Astrocyte (in vitro differentiated cells and primary cell): ENCODE data around the gene MRPL36.

Experiments used
- EZH2 ChIP-seq: IDR thresholded peaks from 2 replicates; pipeline ENCODE4 v1.6.1; 2012; ENCODE audit warnings: mild to moderate bottlenecking, low read length, inconsistent platforms; ENCODE audit not compliant: insufficient read depth
- TF ChIP-seq, protein P1 (sequence below): IDR thresholded peaks from 2 replicates; pipeline ENCODE4 v1.5.1; 2011; ENCODE audit warnings: low read depth, mild to moderate bottlenecking, inconsistent platforms, low read length, moderate library complexity; ENCODE audit not compliant: insufficient read depth

DNA sequence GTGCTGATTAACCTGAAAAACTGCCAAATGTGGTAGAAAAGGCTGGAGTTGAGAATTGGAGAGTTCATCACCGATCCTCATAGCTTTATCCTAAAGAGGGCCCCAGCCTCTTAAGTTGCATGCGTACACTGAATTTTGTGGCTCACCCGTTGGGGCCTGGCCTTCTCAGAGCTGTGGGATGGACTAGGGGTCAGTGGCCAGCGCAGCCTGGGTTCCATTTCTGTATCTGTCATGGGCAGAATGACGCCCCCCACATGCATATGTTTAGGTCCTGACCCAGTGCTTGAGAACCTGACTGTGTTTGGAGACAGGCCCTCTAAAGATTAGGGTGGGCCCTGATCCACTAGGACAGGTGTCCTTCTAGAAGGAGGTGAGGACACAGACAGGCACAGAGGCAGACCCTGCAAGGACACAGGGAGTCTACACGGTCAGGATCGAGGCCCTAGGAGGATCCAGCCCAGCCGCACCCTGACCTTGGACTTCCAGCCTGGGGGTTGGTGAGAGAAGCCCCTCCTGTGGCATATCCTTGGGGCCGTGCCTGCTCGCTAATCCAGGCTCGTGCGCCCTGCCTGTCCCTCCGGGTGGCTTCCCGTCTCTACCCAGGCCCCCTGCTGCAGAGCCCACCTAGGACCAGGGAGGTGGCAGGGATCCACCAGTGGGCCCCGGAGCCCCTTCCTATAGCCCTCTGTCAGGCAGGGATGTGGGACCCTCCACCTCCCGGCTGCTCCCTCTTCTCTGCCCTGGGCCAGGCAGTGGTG lies 33.8 kb upstream of the MRPL36 start:
- TF ChIP-seq, protein P1, sequence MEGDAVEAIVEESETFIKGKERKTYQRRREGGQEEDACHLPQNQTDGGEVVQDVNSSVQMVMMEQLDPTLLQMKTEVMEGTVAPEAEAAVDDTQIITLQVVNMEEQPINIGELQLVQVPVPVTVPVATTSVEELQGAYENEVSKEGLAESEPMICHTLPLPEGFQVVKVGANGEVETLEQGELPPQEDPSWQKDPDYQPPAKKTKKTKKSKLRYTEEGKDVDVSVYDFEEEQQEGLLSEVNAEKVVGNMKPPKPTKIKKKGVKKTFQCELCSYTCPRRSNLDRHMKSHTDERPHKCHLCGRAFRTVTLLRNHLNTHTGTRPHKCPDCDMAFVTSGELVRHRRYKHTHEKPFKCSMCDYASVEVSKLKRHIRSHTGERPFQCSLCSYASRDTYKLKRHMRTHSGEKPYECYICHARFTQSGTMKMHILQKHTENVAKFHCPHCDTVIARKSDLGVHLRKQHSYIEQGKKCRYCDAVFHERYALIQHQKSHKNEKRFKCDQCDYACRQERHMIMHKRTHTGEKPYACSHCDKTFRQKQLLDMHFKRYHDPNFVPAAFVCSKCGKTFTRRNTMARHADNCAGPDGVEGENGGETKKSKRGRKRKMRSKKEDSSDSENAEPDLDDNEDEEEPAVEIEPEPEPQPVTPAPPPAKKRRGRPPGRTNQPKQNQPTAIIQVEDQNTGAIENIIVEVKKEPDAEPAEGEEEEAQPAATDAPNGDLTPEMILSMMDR = no peak
- no peak for TF ChIP-seq EZH2
